Measurements from ENCODE around the gene TPM3. TPM values are rescaled to one million over a fixed set of nuclear protein-coding genes. Genes with fewer than 3 reads are reported as not detected.
"Not testable (repeated sequence)": the region's sequence is repeated elsewhere in the genome, so short reads cannot be mapped to it uniquely, and the experiment has no call there.

TPM3 gene
- total and polyA plus RNA-seq, 8 donors: 47.7 to 158 (median 90.2) TPM

DNA sequence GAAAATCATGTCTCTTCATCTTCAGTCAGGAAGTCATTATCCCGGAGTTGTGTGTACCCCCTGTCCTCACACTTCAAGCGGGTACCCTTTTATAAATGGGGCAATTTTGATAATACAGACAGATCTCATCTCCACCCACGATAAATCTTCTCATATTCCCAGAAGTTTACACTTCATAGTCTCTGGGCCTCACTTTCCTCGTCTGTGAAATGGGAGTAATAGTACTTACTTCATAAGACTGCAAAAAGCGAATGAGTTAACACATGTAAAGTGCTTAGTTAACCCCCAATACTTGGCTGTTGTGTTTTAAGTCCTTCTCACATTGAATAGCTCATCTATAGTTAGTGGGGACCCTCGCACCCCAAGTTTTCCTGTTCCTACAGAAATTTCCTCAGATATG is 37.8 kb downstream of the TPM3 start:
- ATAC-seq (no peak), DNase-seq (no peak), FAIRE-seq (no peak)
- TF ChIP-seq, protein P1, sequence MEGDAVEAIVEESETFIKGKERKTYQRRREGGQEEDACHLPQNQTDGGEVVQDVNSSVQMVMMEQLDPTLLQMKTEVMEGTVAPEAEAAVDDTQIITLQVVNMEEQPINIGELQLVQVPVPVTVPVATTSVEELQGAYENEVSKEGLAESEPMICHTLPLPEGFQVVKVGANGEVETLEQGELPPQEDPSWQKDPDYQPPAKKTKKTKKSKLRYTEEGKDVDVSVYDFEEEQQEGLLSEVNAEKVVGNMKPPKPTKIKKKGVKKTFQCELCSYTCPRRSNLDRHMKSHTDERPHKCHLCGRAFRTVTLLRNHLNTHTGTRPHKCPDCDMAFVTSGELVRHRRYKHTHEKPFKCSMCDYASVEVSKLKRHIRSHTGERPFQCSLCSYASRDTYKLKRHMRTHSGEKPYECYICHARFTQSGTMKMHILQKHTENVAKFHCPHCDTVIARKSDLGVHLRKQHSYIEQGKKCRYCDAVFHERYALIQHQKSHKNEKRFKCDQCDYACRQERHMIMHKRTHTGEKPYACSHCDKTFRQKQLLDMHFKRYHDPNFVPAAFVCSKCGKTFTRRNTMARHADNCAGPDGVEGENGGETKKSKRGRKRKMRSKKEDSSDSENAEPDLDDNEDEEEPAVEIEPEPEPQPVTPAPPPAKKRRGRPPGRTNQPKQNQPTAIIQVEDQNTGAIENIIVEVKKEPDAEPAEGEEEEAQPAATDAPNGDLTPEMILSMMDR (IDR thresholded peaks at IDR 0.05): no peak
- 75 to 94% methylated on average over 6 of the region's 6 CpGs for WGBS, 2 donors
- H3K27ac ChIP-seq: no peak overlapping the region
- H3K4me3 ChIP-seq: no peak overlapping the region
- peaks cover 0 to 6% (median 0%) of the 10 kb centered on the region in 3 donors for H3K4me1 ChIP-seq
- no peaks in the 10 kb centered on the region for H3K9me3 ChIP-seq
- no peaks in the 10 kb centered on the region for H3K27me3 ChIP-seq
- peaks cover 0 to 19% (median 0%) of the 10 kb centered on the region in 3 donors for H3K36me3 ChIP-seq
- intact Hi-C loops (cut with DNase I): no loop called here

DNA sequence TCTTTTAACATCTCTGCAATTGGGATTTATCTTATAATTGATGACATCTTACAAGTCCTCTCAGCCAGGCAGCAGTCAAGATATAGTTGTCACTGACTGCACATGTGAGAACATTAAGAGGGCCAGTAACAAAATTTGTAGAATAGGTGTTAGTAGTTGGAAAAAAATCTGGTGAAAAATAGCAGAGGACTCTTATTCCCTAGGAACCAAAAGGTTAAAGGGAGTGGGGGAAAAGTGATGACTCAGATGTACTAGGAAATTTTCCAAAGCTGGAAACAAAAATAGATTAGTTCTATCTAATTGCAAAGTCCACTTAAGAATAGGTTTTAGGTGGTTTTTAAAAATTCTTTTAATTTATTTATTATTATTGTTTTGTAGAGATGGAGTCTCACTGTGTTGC is 40.6 kb downstream of the TPM3 start:
- Histone ChIP-seq H3K27me3 (no peaks in the 10 kb centered on the region), H3K9me3 (no peaks in the 10 kb centered on the region), H3K4me3 (no peak overlapping the region), H3K36me3 (no peaks in the 10 kb centered on the region), H3K27ac (no peak overlapping the region), H3K4me1 (peaks cover 0 to 6% (median 0%) of the 10 kb centered on the region in 3 donors)
- ATAC-seq (no peak), FAIRE-seq (no peak), DNase-seq (no peak)
- TF ChIP-seq, protein P1 (IDR thresholded peaks at IDR 0.05): no peak
- intact Hi-C loops (cut with DNase I): no loop called here

DNA sequence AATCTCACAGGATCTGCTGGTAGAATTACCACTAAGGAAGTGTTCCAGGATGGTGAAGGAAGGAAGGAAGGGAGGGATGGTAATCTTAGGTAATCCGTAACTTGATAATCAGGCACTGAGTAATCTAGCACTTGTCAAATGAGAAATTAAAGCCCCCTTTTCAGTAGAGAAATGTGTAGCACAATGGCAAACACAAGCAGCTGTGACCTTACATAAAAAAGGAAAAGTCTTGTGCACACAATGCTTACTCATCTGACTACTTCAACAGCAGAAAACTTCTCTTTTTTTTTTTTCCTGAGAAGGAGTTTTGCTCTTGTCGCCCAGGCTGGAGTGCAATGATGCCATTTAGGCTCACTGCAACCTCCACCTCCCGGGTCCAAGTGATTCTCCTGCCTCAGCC is 43.1 kb downstream of the TPM3 start:
- Histone ChIP-seq H3K9me3 (no peaks in the 10 kb centered on the region), H3K27ac (no peak overlapping the region), H3K27me3 (no peaks in the 10 kb centered on the region), H3K36me3 (no peaks in the 10 kb centered on the region), H3K4me1 (no peaks in the 10 kb centered on the region), H3K4me3 (no peak overlapping the region)
- FAIRE-seq: no peak
- 75 to 77% methylated on average over 3 of the region's 3 CpGs for WGBS, 2 donors
- TF ChIP-seq, protein P1 (IDR thresholded peaks at IDR 0.05): no peak
- DNase-seq: no peak
- intact Hi-C loops (cut with DNase I): no loop called here
- ATAC-seq: no peak

DNA sequence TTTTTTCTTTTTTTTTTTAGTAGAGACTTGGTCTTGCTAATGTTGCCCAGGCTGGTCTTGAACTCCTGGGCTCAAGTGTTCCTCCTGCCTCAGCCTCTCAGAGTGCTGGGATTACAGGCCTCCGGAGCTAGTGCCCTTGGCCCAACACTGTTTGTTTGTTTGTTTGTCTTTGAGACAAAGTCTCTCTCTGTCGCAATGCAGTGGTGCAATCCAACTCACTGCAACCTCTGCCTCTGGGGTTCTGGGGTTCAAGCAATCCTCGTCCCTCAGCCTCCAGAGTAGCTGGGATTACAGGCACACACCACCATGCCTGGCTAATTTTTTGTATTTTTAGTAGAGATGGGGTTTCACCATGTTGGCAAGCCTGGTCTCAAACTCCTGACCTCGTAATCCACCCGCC is 44.4 kb downstream of the TPM3 start:
- FAIRE-seq; H3K27ac ChIP-seq; H3K27me3 ChIP-seq; H3K9me3 ChIP-seq; DNase-seq; H3K4me1 ChIP-seq; H3K36me3 ChIP-seq; H3K4me3 ChIP-seq; intact Hi-C loops (cut with DNase I); ATAC-seq: not testable (repeated sequence)
- WGBS, 2 donors: 80 to 84% methylated on average over 5 of the region's 5 CpGs

DNA sequence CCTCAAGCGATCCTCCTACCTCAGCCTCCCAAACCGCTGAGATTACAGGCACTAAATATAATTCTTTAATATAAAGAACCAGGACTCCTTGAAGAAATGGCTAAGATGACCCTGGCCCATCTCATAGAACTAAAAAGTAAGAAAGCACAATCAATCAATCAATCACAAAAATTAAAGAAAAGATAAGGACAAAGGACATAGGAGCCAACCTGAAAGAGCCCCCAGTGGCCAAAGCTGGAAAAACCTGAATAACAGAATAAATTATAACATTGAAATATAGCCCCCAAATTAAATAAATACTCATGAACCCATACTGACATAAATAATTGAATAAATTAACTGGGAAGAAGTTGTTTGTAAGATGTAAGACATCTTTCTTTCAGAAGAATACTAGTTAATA is 45.9 kb downstream of the TPM3 start:
- no peaks in the 10 kb centered on the region for H3K27me3 ChIP-seq
- intact Hi-C loops (cut with DNase I): no loop called here
- H3K9me3 ChIP-seq: no peaks in the 10 kb centered on the region
- TF ChIP-seq, protein P1 (IDR thresholded peaks at IDR 0.05): peak in 2 of 4 donors; percentile 9 to 28
- WGBS, 2 donors: 93 to 99% methylated on average over 2 of the region's 2 CpGs
- H3K36me3 ChIP-seq: no peaks in the 10 kb centered on the region
- H3K4me3 ChIP-seq: no peak overlapping the region
- no peak for DNase-seq
- no peaks in the 10 kb centered on the region for H3K4me1 ChIP-seq
- no peak for FAIRE-seq
- no peak overlapping the region for H3K27ac ChIP-seq
- no peak for ATAC-seq

DNA sequence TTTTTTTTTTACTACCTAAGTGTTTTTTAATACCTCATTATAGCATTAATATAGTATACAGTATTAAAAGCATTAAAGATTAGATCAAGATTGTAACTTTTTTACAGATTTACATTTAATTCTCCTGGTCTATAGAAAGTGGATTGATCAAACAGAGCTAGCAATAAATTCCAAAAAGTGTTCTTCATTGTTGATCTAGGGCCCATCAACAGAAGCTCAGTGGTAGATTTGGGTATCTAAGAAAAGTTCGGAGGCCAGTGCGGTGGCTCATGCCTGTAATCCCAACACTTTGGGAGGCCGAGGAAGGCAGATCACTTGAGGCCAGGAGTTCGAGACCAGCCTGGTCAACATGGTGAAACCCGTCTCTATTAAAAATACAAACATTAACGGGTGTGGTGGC is 49.5 kb downstream of the TPM3 start:
- FAIRE-seq (no peak), ATAC-seq (no peak), DNase-seq (no peak)
- H3K9me3 ChIP-seq: no peaks in the 10 kb centered on the region
- H3K27me3 ChIP-seq: no peaks in the 10 kb centered on the region
- H3K36me3 ChIP-seq: no peaks in the 10 kb centered on the region
- H3K27ac ChIP-seq: no peak overlapping the region
- TF ChIP-seq, protein P1 (IDR thresholded peaks at IDR 0.05): no peak
- WGBS, 2 donors: 86 to 97% methylated on average over 6 of the region's 6 CpGs
- no peaks in the 10 kb centered on the region for H3K4me1 ChIP-seq
- intact Hi-C loops (cut with DNase I): no loop called here
- no peak overlapping the region for H3K4me3 ChIP-seq
